Melanocyte of skin (primary cell): ENCODE measurements around the gene SLC8A1. TPM values are rescaled to one million over a fixed set of nuclear protein-coding genes. Genes with fewer than 3 reads are reported as not detected.

Experiments
- total RNA-seq, 2 donors: library from RNA; depleted of rRNA; stranded (reverse); fragments of >200 nt; gene quantifications; 2 replicates each; pipeline ENCODE4 v1.2.3, GENCODE V29; 2012

SLC8A1 gene
- 10 to 100 TPM in 1 of 2 donors, 1 to 10 TPM in 1; 8.0 to 11.7 TPM for total RNA-seq

DNA sequence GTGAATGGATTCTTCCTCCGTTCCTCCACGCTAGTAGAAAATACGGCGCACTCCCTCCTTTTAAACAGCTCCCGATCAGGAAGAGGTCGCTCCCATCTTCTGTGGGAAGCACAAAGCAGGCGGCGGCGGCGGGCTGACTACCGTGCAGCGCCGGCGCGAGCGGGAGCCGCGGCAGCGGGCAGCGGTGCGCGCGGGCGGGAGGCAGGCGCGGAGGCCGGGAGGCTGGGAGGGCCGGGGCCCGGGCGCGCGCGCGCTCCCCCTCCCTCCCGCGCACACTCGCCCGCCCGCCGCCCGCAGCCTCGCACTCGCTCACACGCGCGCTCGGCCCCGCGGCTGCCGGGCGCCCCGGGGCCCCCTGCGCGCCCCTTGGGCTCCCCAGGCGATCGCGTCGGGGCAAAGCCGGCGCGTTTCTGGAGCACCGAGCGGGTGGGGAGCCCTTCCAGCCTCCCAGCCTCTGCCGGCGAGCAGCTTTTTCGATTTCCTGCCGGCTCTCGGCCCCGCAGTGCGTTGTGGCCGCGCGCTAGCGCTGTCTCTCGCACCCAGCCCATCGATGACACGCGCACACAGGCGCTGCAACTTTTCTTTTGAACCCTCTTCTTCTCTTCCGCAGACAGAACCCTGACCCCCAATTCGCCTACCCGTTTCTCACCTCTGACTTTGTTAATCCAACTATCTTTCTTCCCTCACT is at the start of gene SLC8A1:
SLC8A1 (minus strand) TSS at position 173 of the 688 bp plus-strand sequence.

